Measurements from ENCODE around the gene SF3A1. TPM values are rescaled to one million over a fixed set of nuclear protein-coding genes. Genes with fewer than 3 reads are reported as not detected.

SF3A1 gene
- total and polyA plus RNA-seq, 2 experiments from 2014 or later, result 45.8 to 84.6 TPM

GRCh38 chr22:30393322-30393680, 36.6 kb upstream of the SF3A1 start:
- peaks cover 9% of the 10 kb centered on the region for H3K79me2 ChIP-seq
- no peaks in the 10 kb centered on the region for H4K20me1 ChIP-seq (ENCODE audit: insufficient read depth, poor library complexity, severe bottlenecking)
- H2AFZ ChIP-seq, result no peak overlapping the region
- no peaks in the 10 kb centered on the region for H3K9me2 ChIP-seq (replicated peaks; ENCODE audit: insufficient read depth)
- H3K4me2 ChIP-seq, result no peak overlapping the region
- H3K4me3 ChIP-seq, result no peak overlapping the region
- no peaks in the 10 kb centered on the region for H3K36me3 ChIP-seq (replicated peaks; ENCODE audit: insufficient read depth, low read depth)
- peaks cover 5% of the 10 kb centered on the region for H3K4me1 ChIP-seq (ENCODE audit: insufficient read depth)
- H3K27ac ChIP-seq, result no peak overlapping the region
- H3K27me3 ChIP-seq, result no peaks in the 10 kb centered on the region
- 90% methylated on average over 7 of the region's 7 CpGs for WGBS (ENCODE audit: low lambda C conversion rate, missing lambda C conversion rate)
- no peaks in the 10 kb centered on the region for H3K9me3 ChIP-seq (ENCODE audit: low read depth)
- no peak for TF ChIP-seq EZH2phosphoT487 (IDR thresholded peaks at IDR 0.05; ENCODE audit: low read depth, severe bottlenecking, unreplicated experiment)
- no peak for TF ChIP-seq CTCF (IDR thresholded peaks at IDR 0.05; ENCODE audit: poor library complexity)
- no peak for TF ChIP-seq EZH2 (IDR thresholded peaks at IDR 0.05; ENCODE audit: borderline replicate concordance)
- no peak for DNase-seq (ENCODE audit: low spot score)

- Histone ChIP-seq H3K4me3 (no peak overlapping the region), H3K27ac (no peak overlapping the region), H3K9me2 (replicated peaks; ENCODE audit: insufficient read depth) (no peaks in the 10 kb centered on the region), H3K9me3 (ENCODE audit: low read depth) (no peaks in the 10 kb centered on the region), H3K4me1 (ENCODE audit: insufficient read depth) (peaks cover 5% of the 10 kb centered on the region), H2AFZ (no peak overlapping the region), H4K20me1 (ENCODE audit: insufficient read depth, poor library complexity, severe bottlenecking) (no peaks in the 10 kb centered on the region), H3K27me3 (no peaks in the 10 kb centered on the region), H3K4me2 (no peak overlapping the region), H3K36me3 (replicated peaks; ENCODE audit: insufficient read depth, low read depth) (no peaks in the 10 kb centered on the region), H3K79me2 (peaks cover 8% of the 10 kb centered on the region)
- 68% methylated on average over 9 of the region's 9 CpGs for WGBS (ENCODE audit: low lambda C conversion rate, missing lambda C conversion rate)
- no peak for DNase-seq (ENCODE audit: low spot score)
- TF ChIP-seq EZH2 (IDR thresholded peaks at IDR 0.05; ENCODE audit: borderline replicate concordance) (no peak), EZH2phosphoT487 (IDR thresholded peaks at IDR 0.05; ENCODE audit: low read depth, severe bottlenecking, unreplicated experiment) (no peak), CTCF (IDR thresholded peaks at IDR 0.05; ENCODE audit: poor library complexity) (no peak)
These were observed 36.1 kb upstream of the SF3A1 start for GRCh38 chr22:30392661-30393321.

- no peak overlapping the region for H2AFZ ChIP-seq
- peak; percentile 82 for DNase-seq (ENCODE audit: low spot score)
These were observed 34.4 kb upstream of the SF3A1 start for GRCh38 chr22:30390974-30391691.

More at GRCh38 chr22:30390974-30391691, 34.4 kb upstream of the SF3A1 start:
- 62% methylated on average over 5 of the region's 5 CpGs for WGBS (ENCODE audit: low lambda C conversion rate, missing lambda C conversion rate)
- Histone ChIP-seq H4K20me1 (ENCODE audit: insufficient read depth, poor library complexity, severe bottlenecking) (no peaks in the 10 kb centered on the region), H3K4me2 (no peak overlapping the region), H3K9me2 (replicated peaks; ENCODE audit: insufficient read depth) (no peaks in the 10 kb centered on the region), H3K27ac (peak overlapping the region; percentile 32), H3K4me3 (no peak overlapping the region), H3K36me3 (replicated peaks; ENCODE audit: insufficient read depth, low read depth) (no peaks in the 10 kb centered on the region), H3K4me1 (ENCODE audit: insufficient read depth) (peaks cover 8% of the 10 kb centered on the region), H3K9me3 (ENCODE audit: low read depth) (no peaks in the 10 kb centered on the region), H3K79me2 (peaks cover 3% of the 10 kb centered on the region), H3K27me3 (no peaks in the 10 kb centered on the region)
- TF ChIP-seq EZH2 (IDR thresholded peaks at IDR 0.05; ENCODE audit: borderline replicate concordance) (no peak), CTCF (IDR thresholded peaks at IDR 0.05; ENCODE audit: poor library complexity) (peak; percentile 62)

Data from hepatocyte (in vitro differentiated cells).